ENCODE data around the gene CCL28.
"Not testable (repeated sequence)": the region's sequence is repeated elsewhere in the genome, so short reads cannot be mapped to it uniquely, and the experiment has no call there.

The CCL28 gene

DNA sequence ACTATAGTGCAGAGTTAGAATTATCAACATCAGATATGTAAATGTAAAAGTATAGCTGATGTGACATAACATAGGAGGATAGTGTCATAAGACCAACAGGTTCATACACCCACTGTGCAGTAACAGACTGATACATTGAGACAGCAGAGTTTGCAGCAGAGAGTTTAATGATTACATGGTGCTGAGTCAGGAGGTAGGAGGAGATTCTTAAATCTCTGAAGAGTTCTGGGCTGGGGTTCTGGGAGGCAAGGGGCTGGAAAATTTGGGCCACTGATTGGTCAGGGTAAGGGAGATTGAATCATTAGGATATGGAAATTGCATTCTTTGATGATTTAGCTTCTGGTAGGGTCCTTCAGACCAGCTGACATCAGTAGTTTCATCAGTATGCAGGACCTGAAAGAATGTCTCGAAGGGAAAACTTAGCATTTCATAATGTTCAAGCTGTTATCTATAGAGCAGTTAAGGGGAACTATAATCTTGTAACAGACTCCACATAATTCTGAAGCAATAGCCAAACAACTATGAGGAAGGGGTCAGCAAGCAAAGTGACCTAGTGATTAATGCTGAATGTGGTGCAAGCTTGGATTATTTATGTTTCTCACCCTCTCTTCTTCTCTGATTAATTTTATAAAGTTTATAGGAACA is 35.6 kb downstream of the CCL28 start:
- TF ChIP-seq CTCF (IDR thresholded peaks at IDR 0.05) = no peak
- Mint-ChIP-seq H3K4me3 (no peak overlapping the region), H3K27ac (no peak overlapping the region), H3K36me3 (ENCODE audit: low read depth) (no peaks in the 10 kb centered on the region), H3K9me3 (peaks cover 14% of the 10 kb centered on the region), H3K4me1 (no peaks in the 10 kb centered on the region), H3K27me3 (ENCODE audit: low read depth, poor library complexity) (no peaks in the 10 kb centered on the region)
- DNase-seq = no peak

DNA sequence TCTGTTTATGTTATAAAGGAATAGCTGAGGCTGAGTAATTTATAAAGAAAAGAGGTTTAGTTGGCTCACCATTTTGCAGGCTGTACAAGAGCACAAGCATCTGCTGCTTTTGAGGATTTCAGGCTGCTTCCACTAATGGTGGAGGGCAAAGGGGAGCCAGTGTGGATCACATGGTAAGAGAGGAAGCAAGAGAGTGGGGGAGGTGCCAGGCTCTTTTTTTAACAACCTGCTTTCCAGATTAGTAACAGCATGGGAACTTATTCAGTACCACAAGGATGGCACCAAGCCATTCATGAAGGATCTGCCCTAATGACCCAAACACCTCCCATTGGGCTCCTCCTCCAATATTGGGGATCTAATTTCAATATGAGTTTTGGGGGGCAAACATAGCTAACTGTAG is 40.4 kb downstream of the CCL28 start:
- no peaks in the 10 kb centered on the region for H3K36me3 Mint-ChIP-seq (ENCODE audit: low read depth)
- TF ChIP-seq CTCF (IDR thresholded peaks at IDR 0.05) = no peak
- H3K27me3 Mint-ChIP-seq (ENCODE audit: low read depth, poor library complexity) = peaks cover 4% of the 10 kb centered on the region
- H3K4me3 Mint-ChIP-seq = no peak overlapping the region
- H3K4me1 Mint-ChIP-seq = no peaks in the 10 kb centered on the region
- H3K27ac Mint-ChIP-seq = no peak overlapping the region
- peaks cover 24% of the 10 kb centered on the region for H3K9me3 Mint-ChIP-seq
- no peak for DNase-seq

- no peak for TF ChIP-seq CTCF (IDR thresholded peaks at IDR 0.05)
- H3K27ac Mint-ChIP-seq = no peak overlapping the region
- no peak overlapping the region for H3K4me3 Mint-ChIP-seq
- H3K36me3 Mint-ChIP-seq (ENCODE audit: low read depth) = no peaks in the 10 kb centered on the region
- peaks cover 4% of the 10 kb centered on the region for H3K27me3 Mint-ChIP-seq (ENCODE audit: low read depth, poor library complexity)
- H3K4me1 Mint-ChIP-seq = no peaks in the 10 kb centered on the region
- peaks cover 15% of the 10 kb centered on the region for H3K9me3 Mint-ChIP-seq
- DNase-seq = no peak
These were observed 41.8 kb downstream of the CCL28 start for GRCh38 chr5:43370352-43370751.

GRCh38 chr5:43369651-43370050 is 42.5 kb downstream of the CCL28 start:
- H3K27me3 Mint-ChIP-seq (ENCODE audit: low read depth, poor library complexity) = peaks cover 8% of the 10 kb centered on the region
- no peaks in the 10 kb centered on the region for H3K4me1 Mint-ChIP-seq
- H3K36me3 Mint-ChIP-seq (ENCODE audit: low read depth) = no peaks in the 10 kb centered on the region
- no peak for TF ChIP-seq CTCF (IDR thresholded peaks at IDR 0.05)
- no peak for DNase-seq
- H3K27ac Mint-ChIP-seq = no peak overlapping the region
- H3K4me3 Mint-ChIP-seq = no peak overlapping the region
- H3K9me3 Mint-ChIP-seq = peaks cover 15% of the 10 kb centered on the region

DNA sequence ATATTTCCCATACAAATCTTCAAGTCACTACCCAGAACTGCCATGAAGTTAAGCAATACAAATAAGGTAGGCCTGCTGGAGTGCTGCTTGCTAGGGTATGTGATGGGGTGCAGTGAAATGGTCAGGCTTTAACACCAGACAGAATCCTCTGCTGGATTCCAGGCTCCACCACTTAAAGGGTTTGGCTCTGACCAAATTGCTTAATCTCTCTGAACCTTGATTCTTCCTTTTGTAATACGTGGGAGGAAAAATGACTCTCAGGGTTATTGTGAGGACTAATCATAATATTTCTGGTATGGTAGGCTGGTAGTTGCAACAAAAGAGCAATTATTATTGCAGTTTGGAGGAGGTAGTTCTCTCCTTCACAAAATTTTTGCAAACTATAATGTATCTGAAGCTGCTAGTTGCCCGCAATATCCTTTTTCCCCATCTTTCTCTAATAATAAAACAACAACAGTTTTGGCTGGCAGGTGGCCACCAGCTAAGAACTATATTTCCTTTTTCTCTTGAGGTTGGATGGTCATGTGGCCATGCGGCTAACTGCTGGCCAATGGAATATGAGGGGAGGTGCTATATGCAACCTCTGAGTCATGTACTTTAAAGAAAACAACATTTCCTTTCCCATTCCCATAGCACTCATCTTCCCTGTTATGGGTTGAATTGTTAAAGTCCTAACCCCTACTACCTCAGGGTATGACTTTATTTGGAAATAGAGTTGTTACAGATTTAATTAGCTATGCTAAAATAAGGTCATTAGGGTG is 44.1 kb downstream of the CCL28 start:
- no peak for TF ChIP-seq CTCF (IDR thresholded peaks at IDR 0.05)
- no peaks in the 10 kb centered on the region for H3K4me1 Mint-ChIP-seq
- H3K27ac Mint-ChIP-seq = no peak overlapping the region
- peaks cover 15% of the 10 kb centered on the region for H3K9me3 Mint-ChIP-seq
- H3K36me3 Mint-ChIP-seq (ENCODE audit: low read depth) = no peaks in the 10 kb centered on the region
- H3K4me3 Mint-ChIP-seq = no peak overlapping the region
- no peak for DNase-seq
- peaks cover 11% of the 10 kb centered on the region for H3K27me3 Mint-ChIP-seq (ENCODE audit: low read depth, poor library complexity)

GRCh38 chr5:43367453-43367852 is 44.7 kb downstream of the CCL28 start:
- Mint-ChIP-seq H3K4me1 (no peaks in the 10 kb centered on the region), H3K4me3 (no peak overlapping the region), H3K9me3 (peaks cover 15% of the 10 kb centered on the region), H3K27me3 (ENCODE audit: low read depth, poor library complexity) (peaks cover 11% of the 10 kb centered on the region), H3K36me3 (ENCODE audit: low read depth) (no peaks in the 10 kb centered on the region), H3K27ac (no peak overlapping the region)
- TF ChIP-seq CTCF (IDR thresholded peaks at IDR 0.05) = no peak
- DNase-seq = no peak

GRCh38 chr5:43366680-43367246 is 45.4 kb downstream of the CCL28 start:
- H3K4me1 Mint-ChIP-seq; DNase-seq; H3K36me3 Mint-ChIP-seq (ENCODE audit: low read depth); H3K27ac Mint-ChIP-seq; H3K4me3 Mint-ChIP-seq: not testable (repeated sequence)
- Mint-ChIP-seq H3K27me3 (ENCODE audit: low read depth, poor library complexity) (peaks cover 11% of the 10 kb centered on the region), H3K9me3 (peaks cover 19% of the 10 kb centered on the region)

GRCh38 chr5:43365155-43365554 is 47.0 kb downstream of the CCL28 start:
- H3K4me1 Mint-ChIP-seq; H3K27ac Mint-ChIP-seq; H3K36me3 Mint-ChIP-seq (ENCODE audit: low read depth); DNase-seq; H3K4me3 Mint-ChIP-seq: not testable (repeated sequence)
- Mint-ChIP-seq H3K9me3 (peaks cover 34% of the 10 kb centered on the region), H3K27me3 (ENCODE audit: low read depth, poor library complexity) (peaks cover 11% of the 10 kb centered on the region)
